ENCODE measurements around the gene TOP3A.
"Not testable (repeated sequence)": the region's sequence is repeated elsewhere in the genome, so short reads cannot be mapped to it uniquely, and the experiment has no call there.

- not testable (repeated sequence) for TF ChIP-seq CTCF (conservative IDR thresholded peaks at IDR 0.05); EZH2 (IDR thresholded peaks at IDR 0.05; ENCODE audit: low read depth)
These were observed 11.6 kb downstream of the TOP3A start for GRCh38 chr17:18303206-18303605.

All from PC-9 (cell line).